Measurements from ENCODE around the gene GGT7. TPM values are rescaled to one million over a fixed set of nuclear protein-coding genes. Genes with fewer than 3 reads are reported as not detected.

The GGT7 gene
- total and polyA plus RNA-seq, 4 donors = 9.4 to 22.7 (median 12.5) TPM

DNA sequence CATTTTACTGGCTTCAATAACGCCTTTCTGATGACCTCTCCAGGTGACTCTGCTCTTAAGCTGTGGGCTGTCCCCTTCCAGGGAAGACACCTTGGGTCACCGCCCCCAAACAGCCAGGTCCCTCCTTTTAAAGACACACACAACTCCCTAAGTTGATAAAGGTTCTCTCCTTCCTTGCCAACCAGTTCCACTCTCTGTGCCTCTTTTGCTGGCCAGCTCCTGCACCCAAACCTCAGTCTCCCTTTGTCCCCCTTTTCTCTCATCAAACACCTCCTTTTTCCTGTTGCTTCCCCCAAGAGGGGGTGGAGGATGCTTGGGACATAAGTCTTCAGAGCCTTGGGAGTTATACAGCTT lies 48.2 kb downstream of the GGT7 start:
- ATAC-seq (ENCODE audit: insufficient read depth, low FRiP score) (peak; percentile 68), DNase-seq (peak in 2 of 3 donors; percentile 50 to 68)
- Histone ChIP-seq H3K36me3 (ENCODE audit: control insufficient read depth in 4 of 4, insufficient read depth in 4 of 4, low read length in 4 of 4) (peaks cover 0 to 3% (median 0%) of the 10 kb centered on the region in 4 donors), H3K27me3 (ENCODE audit: control insufficient read depth in 3 of 3, insufficient read depth in 3 of 3, low read length in 2 of 3) (no peaks in the 10 kb centered on the region), H3K4me3 (peak overlapping the region; percentile 99), H3K9me3 (ENCODE audit: control insufficient read depth in 4 of 4, insufficient read depth in 3 of 4, low read length in 3 of 4) (no peaks in the 10 kb centered on the region), H3K4me1 (ENCODE audit: control insufficient read depth in 5 of 5, insufficient read depth in 5 of 5, low read length in 5 of 5) (peaks cover 4 to 24% (median 5%) of the 10 kb centered on the region in 5 donors), H3K27ac (ENCODE audit: low read depth in 1 of 2, low read length in 1 of 2) (peak overlapping the region; percentile 87 to 98), H3K9ac (ENCODE audit: insufficient read depth in 1 of 2, low read length in 2 of 2) (peak overlapping the region; percentile 59 to 91)
- 2 to 10% methylated on average over 2 of the region's 2 CpGs for WGBS, 2 donors
- TF ChIP-seq CTCF (IDR thresholded peaks at IDR 0.05; ENCODE audit: control extremely low read depth, extremely low read depth) = no peak

DNA sequence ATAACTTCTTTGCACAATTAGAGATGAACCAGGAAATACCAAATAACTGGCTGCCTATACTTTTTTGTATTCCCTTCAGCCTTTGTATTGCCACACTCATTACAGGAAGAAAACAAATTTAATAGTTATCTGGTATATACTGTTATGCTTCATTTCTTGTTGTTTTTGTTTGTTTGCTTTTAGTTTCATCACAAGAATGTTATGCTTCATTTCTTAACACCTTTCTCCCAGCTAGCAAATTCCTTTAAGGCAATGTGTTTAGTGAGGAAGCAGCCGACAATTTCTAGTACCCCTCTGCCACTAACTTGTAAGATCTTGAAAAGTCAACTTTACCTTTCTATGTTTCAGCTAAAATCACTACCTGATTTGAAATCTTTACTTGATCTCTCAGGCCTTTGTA lies 48.6 kb downstream of the GGT7 start:
- Histone ChIP-seq H3K27ac (ENCODE audit: low read depth in 1 of 2, low read length in 1 of 2) (no peak overlapping the region), H3K4me1 (ENCODE audit: control insufficient read depth in 5 of 5, insufficient read depth in 5 of 5, low read length in 5 of 5) (peaks cover 4 to 28% (median 5%) of the 10 kb centered on the region in 5 donors), H3K27me3 (ENCODE audit: control insufficient read depth in 3 of 3, insufficient read depth in 3 of 3, low read length in 2 of 3) (no peaks in the 10 kb centered on the region), H3K9me3 (ENCODE audit: control insufficient read depth in 4 of 4, insufficient read depth in 3 of 4, low read length in 3 of 4) (no peaks in the 10 kb centered on the region), H3K9ac (ENCODE audit: insufficient read depth in 1 of 2, low read length in 2 of 2) (peak overlapping the region in 1 of 2 donors; percentile 91), H3K4me3 (no peak overlapping the region), H3K36me3 (ENCODE audit: control insufficient read depth in 4 of 4, insufficient read depth in 4 of 4, low read length in 4 of 4) (peaks cover 0 to 3% (median 0%) of the 10 kb centered on the region in 4 donors)
- DNase-seq (peak in 1 of 3 donors; percentile 6), ATAC-seq (ENCODE audit: insufficient read depth, low FRiP score) (no peak)
- no peak for TF ChIP-seq CTCF (IDR thresholded peaks at IDR 0.05; ENCODE audit: control extremely low read depth, extremely low read depth)
- WGBS, 2 donors = 17 to 27% methylated on average over 1 of the region's 1 CpG

GRCh38 chr20:34820805-34821578 lies 51.7 kb downstream of the GGT7 start:
- Histone ChIP-seq H3K4me1 (ENCODE audit: control insufficient read depth in 5 of 5, insufficient read depth in 5 of 5, low read length in 5 of 5) (peaks cover 4 to 38% (median 7%) of the 10 kb centered on the region in 5 donors), H3K27ac (ENCODE audit: low read depth in 1 of 2, low read length in 1 of 2) (no peak overlapping the region), H3K4me3 (no peak overlapping the region), H3K36me3 (ENCODE audit: control insufficient read depth in 4 of 4, insufficient read depth in 4 of 4, low read length in 4 of 4) (peaks cover 0 to 3% (median 0%) of the 10 kb centered on the region in 4 donors), H3K9me3 (ENCODE audit: control insufficient read depth in 4 of 4, insufficient read depth in 3 of 4, low read length in 3 of 4) (no peaks in the 10 kb centered on the region), H3K27me3 (ENCODE audit: control insufficient read depth in 3 of 3, insufficient read depth in 3 of 3, low read length in 2 of 3) (no peaks in the 10 kb centered on the region), H3K9ac (ENCODE audit: insufficient read depth in 1 of 2, low read length in 2 of 2) (no peak overlapping the region)
- ATAC-seq (ENCODE audit: insufficient read depth, low FRiP score) (no peak), DNase-seq (no peak)
- TF ChIP-seq CTCF (IDR thresholded peaks at IDR 0.05; ENCODE audit: control extremely low read depth, extremely low read depth) = no peak
- 62 to 68% methylated on average over 8 of the region's 8 CpGs for WGBS, 2 donors
